GM18508 (cell line): ENCODE measurements around the gene CDC5L.

Experiments
- ATAC-seq: cut with Tn5 transposase; IDR thresholded peaks from one replicate; pipeline ENCODE4 v1.9.1; 2021; ENCODE audit warnings: moderate number of reproducible peaks; ENCODE audit not compliant: insufficient read depth, unreplicated experiment

Gene CDC5L

DNA sequence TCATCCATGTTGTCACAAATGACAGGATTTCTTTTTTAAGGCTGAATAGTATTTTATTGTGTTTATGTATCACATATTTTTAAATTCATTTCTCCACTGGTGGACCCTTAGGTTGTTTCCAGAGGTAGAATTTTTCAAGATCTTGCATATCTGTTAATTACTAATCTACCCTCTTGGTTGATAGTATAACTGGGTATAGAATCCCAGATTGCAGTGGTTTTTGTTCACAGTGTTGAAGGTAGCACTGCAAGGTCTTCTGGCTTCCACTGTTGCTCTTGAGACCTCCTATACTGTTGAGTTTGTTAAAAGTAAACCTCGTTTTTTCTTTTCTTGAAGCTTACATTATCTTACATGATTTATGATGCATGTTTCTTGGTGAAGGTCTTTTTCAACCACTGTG lies 22.9 kb downstream of the CDC5L start:
- no peak for ATAC-seq

DNA sequence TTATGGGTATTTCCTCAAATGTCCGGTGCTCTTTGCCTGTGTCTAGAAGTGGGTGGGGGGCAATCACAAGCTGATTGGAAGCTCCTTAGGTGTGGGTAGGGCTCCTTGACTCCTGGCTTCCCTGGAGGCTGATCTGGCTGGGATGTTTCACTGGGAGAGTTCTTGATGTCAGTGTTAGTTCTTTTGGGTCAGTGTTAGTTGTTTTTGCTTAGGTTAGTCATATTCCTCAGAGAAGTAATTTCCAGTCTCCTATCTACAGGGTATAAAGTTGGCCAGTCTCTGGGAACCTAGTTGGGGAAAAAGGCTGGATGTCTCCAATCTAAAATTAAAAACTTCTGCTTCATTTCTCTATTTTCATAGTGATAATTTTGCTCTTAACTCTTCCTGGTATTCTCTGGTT lies 23.6 kb downstream of the CDC5L start:
- ATAC-seq = no peak

DNA sequence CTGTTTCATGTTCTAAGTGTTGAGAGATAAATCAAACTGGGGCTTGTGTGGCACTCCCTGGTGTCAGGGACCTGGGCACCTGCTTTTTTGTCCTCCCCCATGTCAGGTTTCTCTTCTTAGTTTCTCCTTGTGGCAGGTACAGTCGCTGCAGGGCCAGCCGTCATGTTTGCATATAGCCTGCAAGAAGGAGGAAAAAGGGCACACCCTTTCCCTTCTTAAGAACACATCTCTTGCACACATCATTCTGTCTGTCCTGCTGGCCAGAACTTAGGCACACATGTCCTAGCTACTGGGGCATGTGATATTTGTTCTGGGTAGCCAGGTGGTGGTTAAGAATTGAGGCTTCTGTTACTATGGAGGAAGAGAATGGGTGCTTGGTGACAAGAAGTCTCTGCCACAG lies 27.9 kb downstream of the CDC5L start:
- ATAC-seq = no peak

DNA sequence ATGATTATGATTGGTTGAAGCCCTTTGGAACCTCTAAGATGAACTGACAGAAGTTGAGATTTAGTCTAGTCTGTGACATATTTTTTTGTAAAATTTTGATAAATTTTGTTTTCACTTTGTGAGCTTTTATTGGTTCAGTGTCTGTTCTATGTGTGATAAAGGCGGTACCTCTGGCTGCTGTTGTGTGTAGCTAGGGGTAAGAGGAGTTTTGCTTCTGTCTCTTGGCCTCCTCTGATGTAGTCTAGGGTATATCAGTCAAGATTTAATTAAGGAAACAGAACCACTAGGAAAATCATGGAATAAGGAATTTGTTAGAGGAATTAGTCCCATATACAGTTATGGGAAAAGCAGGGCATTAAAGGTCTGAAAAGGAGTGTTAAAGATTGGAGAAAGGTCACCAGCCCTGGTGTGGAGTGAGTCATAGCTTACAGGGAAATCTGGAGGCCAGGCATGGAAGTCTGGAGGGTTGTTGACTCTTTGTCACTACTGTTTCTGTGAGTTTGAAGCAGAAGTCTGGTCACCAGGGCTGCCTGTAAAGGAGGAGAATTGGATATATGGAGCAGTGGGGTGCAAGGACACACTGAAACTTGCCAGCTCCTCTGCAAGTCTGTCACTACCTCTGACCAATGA lies 28.5 kb downstream of the CDC5L start:
- no peak for ATAC-seq

DNA sequence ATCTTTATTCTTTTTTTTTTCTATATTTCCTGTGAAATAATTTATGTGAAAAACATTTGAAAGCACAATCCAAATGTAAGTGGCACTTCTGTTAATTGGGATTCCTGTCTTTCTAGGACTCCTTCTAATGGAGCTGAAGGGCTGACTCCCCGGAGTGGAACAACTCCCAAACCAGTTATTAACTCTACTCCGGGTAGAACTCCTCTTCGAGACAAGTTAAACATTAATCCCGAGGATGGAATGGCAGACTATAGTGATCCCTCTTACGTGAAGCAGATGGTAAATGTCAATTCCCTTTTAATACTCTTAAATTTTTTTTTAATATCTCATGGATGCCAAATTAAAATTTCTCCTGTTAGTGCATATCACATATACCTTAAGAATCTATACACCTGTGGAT lies 35.0 kb downstream of the CDC5L start:
- ATAC-seq = no peak

DNA sequence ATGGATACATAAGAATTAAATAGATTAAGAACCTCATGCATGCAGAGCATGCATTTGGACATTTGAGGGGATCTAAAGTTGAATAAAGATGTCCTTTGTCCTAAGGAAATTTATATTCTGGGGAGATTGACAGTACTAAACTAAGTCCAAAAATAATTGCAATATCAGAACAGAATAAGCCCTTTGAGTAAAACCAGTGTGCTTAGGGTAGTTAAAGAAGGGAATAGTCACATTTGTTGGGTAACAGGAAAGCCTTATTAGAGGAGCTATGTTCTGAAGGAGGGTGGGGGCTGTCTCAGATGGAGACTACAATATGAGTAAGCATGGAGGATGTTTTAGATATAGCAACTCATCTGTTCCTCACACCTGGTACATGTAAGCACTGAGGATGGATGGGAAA lies 35.8 kb downstream of the CDC5L start:
- ATAC-seq = no peak

DNA sequence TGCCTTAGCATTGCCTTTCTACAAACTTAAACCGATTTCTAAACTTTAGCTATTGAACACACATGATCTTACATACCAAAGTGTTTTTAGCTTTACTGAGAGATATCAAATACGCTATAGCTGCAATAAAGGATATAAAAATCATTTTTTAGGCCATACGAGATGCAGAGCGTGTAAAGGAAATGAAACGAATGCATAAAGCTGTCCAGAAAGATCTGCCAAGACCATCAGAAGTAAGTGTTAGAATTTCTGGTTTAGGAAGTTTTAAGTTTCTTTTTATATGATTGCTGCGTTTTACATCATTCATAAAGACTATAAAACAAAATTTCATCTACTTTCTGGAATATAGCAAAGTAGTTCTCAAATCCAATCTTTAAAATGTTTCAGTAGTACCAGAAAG lies 38.4 kb downstream of the CDC5L start:
- no peak for ATAC-seq

DNA sequence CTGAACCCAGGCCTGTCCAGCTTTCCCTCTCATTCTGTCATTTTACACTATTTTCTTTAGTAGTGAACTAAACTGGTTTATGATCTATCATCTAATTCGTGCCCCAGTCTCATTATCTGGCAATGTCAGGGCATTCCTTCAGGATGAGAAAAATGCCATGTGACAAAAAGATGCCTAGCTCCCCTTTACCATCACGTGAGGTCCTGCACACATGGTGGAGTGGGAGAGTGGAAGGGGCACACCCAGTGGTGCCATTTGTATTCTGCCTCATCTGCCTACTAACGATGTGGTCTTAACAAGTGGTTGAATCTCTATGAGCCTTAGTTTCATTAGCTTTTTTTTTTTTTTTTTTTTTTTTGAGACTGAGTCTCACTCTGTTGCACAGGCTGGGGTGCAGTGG lies 41.2 kb downstream of the CDC5L start:
- ATAC-seq = no peak

DNA sequence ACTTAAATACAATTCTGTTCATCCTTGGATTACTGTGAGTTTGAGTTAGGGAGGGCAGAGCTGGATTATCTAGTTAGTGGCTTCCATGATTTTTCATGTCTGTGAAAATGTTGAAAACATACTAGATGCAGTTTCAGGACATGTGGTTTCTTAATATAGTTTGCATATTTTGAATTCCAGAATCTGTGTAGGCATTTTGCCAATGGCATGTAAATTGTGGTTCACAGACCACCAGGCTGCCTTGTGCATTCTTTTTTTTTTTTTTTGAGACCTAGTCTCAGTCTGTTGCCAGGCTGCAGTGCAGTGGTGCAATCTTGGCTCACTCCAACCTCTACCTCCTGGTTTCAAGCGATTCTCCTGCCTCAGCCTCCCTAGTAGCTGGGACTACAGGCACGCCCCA lies 42.8 kb downstream of the CDC5L start:
- ATAC-seq = no peak

DNA sequence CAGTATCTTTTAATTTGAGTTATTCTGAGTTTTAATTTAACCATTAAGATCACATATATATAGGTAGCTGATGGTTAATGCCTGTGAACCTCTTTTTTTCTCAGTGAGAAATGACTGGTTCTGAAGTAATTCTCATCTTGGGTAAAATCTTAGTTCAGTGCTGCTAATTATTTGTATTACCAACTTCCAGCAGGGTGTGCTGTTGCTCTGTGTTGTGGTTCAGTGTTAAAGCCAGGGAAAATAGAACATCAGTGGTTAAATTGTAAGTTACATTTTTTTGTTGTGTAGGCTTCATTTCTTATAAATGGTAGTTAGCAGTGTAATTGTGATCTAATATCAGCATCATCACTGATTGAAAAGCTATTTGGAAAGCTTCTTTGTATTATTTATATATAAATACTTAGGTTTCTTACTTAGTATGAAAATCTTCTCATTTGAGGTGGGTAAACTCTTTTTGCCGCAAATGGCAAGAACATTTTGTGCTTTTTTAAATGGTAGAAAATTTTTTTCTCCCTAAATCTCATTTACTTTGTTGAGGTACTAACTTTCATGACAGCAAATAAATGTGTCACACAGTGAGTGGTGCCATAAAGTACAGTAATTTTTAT lies 43.7 kb downstream of the CDC5L start:
- no peak for ATAC-seq

DNA sequence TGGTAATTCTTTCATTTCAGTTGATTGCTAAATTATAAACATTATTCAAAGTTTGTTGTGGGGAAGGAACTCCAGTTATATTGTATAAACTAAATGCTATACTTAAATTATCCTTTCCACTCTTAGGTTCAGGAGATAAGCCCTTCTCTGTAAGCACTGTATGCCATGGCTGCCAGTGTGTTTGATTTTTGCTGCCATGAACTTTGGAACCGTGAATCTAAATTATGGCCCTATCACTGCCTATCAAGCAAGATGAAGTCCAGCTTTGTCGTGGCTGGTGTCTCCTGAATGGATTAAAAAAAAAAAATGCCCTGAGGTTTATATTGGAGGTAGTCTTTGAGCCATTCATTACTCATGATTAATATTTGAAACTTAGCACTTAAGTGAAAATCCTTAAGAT lies 44.7 kb downstream of the CDC5L start:
- ATAC-seq = no peak

DNA sequence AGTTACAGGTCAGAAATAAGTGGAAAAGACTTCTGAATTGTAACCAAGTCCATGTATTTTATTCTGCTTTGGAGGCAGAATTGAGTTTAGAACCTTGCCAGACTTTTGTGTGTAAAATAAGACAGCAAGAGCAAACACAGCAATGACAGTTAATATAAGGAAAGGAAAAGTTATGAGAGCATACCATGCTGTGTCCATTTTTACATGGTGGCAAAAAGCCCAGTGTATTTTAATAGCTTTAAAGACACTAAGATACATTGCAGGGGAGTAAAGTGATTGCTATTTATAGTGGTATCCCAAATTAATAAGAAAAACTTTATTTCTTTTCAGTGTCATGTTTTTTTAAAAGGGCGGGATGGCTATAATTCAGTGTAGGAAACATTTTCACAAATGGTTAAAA lies 45.2 kb downstream of the CDC5L start:
- no peak for ATAC-seq

DNA sequence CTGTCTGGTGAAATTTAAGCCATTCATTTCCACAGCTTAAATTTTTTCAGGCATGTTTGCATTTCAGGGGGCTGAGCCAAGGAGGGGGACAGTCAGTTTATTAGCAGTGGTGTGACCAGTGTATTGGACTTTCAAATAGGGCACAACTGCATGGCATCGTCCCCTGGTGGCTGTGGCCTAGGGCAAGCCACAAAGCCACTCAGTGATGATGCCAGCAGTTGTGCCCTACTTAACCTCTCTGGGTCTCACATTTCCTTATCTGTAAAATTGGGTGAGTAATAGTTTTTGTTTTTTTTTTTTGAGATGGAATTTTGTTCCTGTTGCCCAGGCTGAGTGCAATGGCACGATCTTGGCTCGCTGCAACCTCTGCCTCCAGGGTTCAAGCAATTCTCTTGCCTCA lies 48.0 kb downstream of the CDC5L start:
- no peak for ATAC-seq

DNA sequence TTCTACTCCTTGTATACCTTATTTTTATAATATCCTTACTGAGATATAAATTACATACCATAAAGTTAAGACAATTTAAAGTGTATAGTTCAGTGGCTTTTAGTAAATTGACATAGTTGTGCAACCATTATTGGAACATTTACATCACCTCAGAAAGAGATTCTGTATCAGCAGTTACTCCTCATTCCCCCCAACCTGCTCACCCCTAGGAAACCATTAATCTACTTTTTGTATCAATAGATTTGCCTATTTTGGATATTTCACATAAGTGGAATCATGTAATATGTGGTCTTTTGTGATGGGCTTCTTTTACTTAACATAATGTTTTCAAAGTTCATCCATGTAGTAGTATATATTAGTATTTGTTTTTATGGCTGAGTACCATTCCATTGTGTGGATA lies 51.3 kb downstream of the CDC5L start:
- no peak for ATAC-seq

DNA sequence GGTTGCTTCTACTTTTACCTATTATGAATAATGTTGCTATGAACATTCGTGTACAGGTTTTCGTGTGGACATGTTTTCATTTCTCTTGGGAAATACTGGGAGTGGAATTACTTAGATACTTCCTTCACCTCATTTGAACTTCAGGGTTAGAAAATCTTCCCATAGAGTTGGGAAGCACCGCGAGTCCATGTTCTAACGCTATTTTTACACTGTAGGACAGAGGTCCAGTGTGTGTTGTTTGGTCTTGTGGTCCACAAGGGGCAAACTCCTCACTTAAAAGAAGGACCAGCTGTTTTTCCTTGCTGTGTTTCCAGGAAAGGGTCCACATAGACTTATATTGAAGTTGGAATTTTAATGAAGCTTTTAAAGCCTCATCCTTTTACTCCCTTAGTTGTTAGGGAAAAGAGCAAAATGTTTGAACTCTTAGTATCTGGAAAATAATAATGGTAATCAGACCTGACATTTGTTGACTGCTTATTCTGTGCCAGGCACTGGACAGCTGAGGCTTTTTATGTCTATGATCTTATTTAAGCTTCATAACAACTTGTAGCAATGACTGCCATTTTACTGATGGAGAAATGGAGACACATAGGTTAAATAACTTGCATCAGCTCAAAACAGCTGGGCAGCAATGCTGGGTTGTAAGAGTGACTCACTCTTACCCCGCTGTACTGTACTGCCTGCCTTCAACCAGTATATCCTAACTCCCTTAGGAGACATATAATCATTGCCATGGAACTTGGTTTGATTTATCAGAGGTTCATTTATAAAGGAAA lies 52.0 kb downstream of the CDC5L start:
- no peak for ATAC-seq

DNA sequence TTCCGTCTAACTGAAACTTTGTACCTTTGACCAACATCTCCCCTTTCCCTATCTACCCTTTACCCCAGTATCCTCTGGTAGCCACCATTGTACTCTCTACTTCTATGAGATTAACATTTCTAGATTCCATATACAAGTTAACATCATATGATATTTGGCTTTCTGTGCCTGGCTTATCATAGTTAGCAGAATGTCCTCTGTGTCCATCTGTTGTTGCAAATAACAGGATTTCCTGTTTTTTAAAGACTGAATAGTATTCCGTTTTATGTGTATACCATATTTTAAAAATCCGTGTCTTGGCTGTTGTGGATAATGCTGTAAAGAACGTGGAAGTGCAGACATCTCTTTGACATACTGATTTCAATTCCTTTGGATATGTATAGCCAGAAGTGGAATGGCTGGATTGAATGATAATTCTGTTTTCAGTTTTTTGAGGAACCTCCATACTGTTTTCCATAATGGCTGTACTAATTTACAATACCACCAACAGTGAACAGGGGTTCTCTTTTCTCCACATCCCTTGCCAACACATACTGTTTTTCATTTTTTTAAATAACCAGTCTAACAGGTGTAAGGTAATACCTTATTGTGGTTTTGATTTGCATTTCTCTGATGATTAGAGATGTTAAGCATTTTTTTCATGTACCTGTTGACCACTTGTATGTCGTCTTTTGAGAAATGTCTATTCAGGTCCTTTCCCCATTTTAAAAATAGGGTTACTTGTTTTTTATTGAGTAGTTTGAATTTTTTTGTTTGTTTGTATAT lies 53.8 kb downstream of the CDC5L start:
- no peak for ATAC-seq

DNA sequence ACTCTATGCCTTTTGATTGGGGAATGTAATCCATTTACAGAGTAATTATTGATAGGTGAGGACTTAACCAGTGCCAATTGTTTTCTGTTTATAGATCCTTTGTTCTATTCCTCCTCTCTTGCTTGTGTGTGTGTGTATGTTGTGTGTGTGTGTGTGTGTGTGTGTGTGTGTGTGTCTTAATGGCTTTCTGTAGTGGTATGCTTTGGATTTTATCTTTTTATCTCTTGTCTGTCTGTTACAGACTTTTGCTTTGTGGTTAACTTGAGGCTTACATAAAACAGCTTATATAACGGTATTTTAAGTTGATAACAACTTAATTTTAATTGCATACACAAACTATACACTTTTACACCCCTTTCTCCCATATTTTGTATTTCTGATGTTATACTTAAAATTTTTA lies 54.7 kb downstream of the CDC5L start:
- ATAC-seq = no peak

DNA sequence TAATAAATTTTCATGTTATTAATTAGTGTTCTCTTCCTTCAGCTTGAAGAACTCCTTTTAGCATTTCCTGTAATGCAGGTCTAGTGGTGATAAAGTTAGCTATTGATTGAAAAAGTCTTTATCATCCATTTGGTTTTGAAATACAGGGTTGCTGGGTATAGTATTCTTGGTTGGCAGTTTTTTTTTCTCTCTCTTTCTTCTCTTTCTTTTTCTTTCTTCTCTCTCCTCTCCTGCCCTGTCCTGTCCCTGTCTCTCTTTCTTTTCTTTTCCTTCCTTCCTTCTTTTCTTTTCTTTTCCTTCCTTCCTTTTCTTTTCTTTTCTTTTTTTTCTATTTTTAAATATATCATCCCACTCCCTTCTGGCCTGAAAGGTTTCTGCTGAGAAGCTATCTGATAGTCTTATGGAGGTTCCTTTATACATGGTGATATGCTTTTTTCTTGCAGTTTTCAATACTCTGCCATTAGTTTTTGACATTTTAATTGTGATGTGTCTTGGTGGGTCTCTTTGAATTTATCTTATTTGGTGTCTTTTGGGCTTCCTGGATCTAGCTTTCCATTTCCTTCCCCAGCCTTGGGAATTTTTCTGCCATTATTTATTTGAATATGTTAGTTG lies 55.4 kb downstream of the CDC5L start:
- no peak for ATAC-seq

DNA sequence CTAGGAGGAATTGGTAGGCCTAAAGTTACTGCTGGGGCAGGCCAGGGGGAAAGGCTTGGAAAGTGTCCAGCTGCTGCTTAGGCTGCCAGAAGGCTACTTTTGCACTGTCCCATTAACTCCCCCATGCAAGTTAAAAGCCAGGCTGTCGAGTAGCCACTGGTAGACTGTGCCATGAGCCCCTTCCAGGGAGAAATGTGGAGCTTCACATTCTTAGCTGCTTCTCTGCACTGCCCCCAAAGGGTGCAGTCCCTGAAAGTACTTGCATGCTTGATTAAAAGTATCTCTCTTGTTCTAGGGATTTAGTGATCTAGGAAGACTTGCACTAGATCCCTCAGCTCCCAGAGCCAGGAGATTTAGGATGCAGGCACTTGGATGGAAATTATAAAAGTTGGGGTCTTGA lies 57.3 kb downstream of the CDC5L start:
- ATAC-seq = no peak

DNA sequence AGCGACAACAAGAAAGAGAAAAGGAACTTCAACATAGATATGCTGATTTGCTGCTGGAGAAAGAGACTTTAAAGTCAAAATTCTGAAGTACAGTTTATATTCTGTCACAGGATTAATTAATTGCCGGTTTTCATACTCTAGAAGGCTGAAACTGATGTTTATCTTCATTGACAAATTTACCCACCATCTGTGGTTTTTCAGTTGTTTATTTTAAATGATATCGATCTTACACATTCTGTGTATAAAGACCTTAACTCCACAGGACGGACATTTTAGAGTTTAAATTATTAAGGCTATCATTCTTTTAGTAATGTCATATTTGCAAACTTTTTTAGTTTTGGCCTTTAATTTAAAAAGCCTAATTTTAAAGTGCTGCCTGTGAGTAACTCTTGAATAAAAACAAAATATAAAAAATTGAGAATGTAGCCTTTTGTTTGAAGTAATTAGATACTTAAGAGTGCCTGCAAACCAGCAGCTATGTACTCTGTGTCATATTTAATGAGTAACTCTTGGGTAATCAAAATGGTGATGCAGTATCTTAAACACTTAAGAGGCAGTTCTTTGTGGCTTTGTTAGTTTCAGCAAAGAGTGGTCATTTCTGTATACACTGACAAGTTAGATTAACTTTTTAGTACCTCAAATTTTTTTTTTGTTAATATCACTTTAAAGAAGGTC lies 59.3 kb downstream of the CDC5L start:
- ATAC-seq = no peak
